GM12873 (cell line): ENCODE data around the gene SNRNP70.

Source experiments
- TF ChIP-seq, protein P1 (sequence below): IDR thresholded peaks from 2 replicates; pipeline ENCODE4 v1.5.1; 2012; ENCODE audit warnings: low read depth, mild to moderate bottlenecking, moderate library complexity, low read length, control low read depth; ENCODE audit not compliant: insufficient read depth; ENCODE audit errors: missing control alignments

The SNRNP70 gene

DNA sequence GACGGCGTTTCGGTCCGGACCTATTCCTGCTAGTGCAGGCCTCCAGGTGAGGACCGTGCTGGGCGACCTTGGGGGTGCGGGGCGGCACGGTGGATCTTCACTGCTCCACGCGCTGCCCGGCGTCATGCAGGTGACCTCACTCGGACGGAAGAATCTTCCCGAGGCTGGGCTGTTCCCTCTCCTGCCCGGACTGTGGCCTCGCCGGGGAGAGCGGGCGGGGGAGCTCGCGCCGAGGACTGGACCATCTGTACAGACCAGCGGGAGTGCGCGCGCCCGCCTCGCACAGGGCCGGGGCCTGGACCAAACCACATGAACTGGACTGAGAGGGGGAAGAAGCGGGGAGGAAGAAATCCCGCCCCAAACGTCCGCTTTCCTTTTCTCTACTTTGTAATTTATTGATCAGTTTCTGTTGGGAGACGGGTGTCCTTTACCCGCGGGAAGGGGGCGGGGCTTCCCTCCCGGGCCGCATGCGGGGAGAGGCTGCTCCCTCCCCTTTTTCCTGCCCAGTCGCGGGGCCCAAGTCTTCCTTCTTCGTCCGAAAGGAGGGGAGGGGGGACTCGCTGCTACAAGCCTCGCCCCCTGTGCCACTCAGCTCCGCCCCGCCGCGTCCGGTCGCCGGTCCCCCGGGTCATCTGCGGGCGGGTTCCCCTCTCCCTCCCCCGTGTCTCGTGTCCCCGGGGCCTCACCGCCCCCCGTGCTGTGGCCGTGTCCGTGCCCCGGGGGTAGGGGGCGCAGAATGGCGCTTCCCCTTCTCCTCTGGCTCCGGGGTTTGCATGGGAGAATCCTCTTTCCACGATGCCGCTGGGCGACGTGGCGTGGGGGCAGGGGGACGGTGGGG lies 65.1 kb downstream of the SNRNP70 start:
- TF ChIP-seq, protein P1, sequence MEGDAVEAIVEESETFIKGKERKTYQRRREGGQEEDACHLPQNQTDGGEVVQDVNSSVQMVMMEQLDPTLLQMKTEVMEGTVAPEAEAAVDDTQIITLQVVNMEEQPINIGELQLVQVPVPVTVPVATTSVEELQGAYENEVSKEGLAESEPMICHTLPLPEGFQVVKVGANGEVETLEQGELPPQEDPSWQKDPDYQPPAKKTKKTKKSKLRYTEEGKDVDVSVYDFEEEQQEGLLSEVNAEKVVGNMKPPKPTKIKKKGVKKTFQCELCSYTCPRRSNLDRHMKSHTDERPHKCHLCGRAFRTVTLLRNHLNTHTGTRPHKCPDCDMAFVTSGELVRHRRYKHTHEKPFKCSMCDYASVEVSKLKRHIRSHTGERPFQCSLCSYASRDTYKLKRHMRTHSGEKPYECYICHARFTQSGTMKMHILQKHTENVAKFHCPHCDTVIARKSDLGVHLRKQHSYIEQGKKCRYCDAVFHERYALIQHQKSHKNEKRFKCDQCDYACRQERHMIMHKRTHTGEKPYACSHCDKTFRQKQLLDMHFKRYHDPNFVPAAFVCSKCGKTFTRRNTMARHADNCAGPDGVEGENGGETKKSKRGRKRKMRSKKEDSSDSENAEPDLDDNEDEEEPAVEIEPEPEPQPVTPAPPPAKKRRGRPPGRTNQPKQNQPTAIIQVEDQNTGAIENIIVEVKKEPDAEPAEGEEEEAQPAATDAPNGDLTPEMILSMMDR, result no peak

DNA sequence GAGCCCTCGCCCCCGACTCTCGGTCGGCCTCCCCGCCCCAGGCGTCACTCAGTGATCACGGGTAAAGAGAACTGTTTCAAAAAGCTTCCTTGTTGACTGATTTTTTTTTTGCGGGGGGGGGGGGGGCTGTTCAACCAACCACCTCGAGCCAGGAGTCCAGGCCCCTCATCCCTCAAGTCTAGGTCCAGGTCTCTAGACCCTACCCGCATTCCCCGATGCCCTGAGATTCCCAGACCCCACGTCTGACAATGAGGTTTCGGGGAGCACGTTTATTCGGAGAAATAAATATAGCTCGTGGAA lies 65.6 kb downstream of the SNRNP70 start:
- TF ChIP-seq, protein P1, result no peak

DNA sequence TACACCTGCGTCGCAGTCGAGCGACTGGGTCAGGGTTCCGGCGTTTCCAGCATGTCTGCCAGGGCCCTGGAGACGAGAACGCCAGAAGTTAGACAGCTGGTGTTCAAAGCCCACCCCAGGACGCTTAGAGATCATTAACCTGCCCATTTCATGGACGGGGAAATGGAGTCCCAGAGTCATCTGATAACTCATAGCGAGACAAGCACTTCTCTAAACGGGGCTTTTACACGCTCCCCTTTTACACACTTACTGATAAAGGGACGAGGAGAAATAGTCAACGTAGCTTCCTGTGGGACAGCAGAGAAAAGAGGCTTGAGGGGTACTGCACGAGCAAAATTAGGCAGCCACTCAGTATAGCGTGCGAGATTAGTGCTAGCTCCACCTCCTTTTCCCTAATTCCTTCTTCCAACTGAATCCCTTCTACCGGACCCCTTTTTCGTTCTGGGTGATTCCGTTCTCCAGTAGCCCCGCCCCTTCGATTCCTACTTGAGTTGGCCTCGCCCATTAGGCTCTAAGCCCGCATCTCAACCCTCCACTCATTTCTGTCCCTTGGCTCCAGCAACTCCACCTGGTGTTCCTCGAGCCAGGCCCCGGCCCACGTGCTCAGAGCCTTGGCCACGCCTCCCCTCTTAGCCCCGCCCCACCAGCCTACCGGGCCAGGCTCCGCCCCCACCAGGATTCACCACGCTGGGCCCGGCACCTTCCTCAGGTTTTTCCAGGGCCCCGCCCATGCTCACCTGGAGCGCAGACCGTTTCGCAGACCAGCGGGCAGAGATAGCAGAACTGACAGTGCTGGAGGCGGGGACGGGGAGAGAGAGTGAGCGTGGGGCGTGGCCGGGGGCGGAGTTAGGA lies 66.2 kb downstream of the SNRNP70 start:
- TF ChIP-seq, protein P1, result no peak

DNA sequence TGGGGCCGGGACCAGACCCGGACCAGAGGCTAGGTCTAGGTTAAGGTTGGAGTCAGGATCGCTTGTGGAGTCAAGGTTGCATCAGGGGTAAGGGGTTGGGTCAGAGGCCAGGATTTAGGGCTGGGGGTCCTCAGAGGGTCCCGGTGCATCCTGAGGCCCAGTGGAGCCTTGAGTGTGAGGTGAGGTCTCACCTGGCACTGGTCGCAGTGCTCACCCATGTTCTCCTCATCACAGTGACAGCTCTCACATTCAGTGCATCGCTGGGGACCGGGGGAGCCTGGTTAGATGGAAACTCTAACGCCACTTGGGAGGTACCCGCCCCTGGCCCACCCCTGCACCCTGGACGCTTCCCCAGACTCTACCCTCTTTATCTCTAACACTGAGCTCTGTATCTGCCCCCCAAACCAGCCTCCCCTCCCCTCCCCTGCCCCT lies 66.9 kb downstream of the SNRNP70 start:
- TF ChIP-seq, protein P1, result no peak

DNA sequence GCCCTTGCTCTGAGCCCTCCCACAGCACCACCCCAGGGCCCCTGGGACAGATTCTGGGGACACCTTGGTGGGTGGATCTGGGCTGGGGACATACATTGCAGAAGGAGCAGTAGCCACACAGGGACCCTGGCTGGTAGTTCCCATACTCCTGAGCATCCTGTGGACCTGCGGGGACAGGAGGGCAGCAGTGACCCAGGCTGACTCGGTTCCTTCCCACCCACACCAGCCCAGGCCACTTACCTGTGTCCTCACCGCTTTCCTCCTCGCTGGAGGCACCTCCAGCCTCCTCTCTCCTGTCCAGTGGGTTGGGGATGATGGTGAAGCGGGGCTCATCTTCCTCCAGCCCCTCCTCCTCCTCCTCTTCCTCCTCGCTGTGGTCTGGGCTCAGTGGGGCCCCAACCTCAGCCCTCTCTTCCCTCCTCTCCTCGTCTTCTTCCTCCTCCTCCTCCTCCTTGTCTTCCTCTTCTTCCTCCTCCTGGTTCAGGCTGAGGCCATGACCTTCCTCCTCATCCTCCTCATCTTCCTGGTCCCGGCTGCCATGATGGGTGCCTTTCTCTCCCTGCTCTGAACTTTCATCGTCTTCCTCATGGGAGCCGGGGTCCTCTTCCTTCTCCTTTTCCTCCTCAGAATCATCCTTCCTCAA lies 68.0 kb downstream of the SNRNP70 start:
- TF ChIP-seq, protein P1, result no peak

DNA sequence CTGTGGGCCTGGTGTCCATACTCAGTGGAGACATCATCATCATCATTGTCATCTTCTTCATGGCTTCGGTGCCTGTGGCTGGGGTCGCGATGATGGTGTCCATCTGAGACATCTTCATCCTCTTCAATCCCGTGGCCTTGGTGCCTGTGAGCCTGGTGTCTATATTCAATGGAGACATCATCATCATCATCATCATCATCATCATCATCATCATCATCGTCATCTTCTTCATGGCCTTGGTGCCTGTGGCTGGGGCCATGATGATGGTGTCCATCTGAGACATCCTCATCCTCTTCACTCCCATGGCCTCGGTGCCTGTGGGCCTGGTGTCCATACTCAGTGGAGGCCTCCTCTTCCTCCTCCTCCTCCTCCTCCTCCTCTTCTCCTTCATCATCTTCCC lies 69.0 kb downstream of the SNRNP70 start:
- TF ChIP-seq, protein P1, result no peak
